CD1c-positive myeloid dendritic cell (primary cell): ENCODE results near the gene TMEM123.

Experiments used
- DNase-seq: peaks from one replicate; pipeline ENCODE4 v3.0.0-alpha.2; 2016; ENCODE audit errors: extremely low spot score

TMEM123 gene

DNA sequence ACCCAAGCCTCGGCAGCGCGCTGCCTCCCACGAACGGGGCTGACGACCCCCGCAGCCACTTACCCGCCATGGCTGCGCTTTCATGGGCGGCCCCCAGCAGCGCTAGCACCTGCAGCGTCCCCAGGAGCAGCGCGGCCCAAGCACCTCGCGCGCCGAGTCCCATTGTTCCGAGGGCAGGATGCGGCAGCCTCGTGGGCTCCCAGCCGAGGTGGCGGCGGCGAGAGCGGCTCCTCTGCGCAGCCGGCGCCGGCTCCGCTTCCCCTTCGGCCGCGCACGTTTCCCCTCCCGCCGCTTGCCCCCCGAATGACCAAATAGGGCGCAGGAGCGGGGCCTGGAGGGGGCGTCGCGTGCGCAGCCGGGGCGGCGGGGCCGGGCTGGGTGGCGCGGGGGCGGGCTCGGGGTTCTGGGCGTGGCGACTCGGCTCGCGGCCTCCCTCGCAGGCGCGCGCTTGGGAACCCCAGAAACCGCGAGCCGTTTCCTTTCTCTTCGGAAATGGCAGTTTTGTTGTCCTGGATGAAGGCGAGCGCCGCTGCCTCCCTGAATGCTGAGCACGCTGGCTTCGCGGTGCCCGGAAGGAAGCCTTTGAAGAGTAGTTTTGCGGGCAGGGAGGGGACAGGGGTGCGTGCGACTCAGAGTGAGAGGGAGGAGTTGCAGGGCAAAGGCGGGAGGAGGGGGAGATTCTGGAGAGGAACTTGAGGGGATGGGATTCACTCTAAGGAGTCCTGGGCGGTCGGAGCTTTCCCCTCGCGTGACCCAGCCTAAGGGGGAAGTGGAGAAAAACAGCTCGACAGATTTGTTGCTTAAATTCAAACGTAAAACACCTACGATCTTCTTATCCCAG lies at the start of gene TMEM123:
Gene TMEM123 (minus strand): TSS at position 305 of the 841 bp plus-strand sequence. CDS start 142 bp downstream, at position 163.
- DNase-seq: peak; percentile 96

- DNase-seq: no peak
Observed at GRCh38 chr11:102500829-102501228, 48.3 kb upstream of the TMEM123 start.

DNA sequence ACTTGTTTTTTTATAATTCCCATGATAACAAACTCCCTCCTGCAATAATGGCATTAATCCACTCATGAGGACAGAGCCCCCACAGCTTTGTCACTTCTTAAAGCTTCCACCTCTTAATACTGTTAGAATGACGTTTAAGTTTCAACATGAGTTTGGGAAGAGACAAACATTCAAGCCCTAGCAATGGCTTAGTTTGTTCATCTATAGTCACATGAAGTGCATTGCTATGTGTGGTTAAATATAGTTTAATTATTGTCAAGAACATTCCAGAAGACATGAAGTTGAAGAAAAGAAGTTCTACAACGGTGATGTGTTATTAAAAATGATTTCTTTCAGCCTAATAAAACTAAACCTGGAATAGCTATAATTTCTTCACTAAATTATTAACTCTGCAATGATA lies 47.4 kb upstream of the TMEM123 start:
- DNase-seq: no peak

GRCh38 chr11:102499151-102499550 lies 46.6 kb upstream of the TMEM123 start:
- no peak for DNase-seq

DNA sequence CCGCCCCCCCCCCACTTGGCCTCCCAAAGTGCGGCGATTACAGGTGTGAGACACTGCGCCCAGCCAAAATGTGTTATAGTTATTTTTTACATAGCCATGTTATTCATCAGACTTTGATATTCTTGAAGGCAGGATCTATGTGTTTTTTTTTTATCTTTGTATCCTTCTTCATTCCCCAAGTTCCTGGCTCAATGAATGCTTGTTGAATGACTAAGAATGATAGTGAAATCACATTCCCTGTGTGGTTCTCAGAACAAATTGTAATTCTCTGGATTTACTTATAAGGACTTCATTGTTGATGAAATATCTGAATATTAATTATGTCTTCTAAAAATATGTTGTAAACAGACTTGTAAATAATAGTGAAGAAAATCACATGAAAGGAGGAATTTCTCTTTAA lies 44.5 kb upstream of the TMEM123 start:
- DNase-seq: no peak

DNA sequence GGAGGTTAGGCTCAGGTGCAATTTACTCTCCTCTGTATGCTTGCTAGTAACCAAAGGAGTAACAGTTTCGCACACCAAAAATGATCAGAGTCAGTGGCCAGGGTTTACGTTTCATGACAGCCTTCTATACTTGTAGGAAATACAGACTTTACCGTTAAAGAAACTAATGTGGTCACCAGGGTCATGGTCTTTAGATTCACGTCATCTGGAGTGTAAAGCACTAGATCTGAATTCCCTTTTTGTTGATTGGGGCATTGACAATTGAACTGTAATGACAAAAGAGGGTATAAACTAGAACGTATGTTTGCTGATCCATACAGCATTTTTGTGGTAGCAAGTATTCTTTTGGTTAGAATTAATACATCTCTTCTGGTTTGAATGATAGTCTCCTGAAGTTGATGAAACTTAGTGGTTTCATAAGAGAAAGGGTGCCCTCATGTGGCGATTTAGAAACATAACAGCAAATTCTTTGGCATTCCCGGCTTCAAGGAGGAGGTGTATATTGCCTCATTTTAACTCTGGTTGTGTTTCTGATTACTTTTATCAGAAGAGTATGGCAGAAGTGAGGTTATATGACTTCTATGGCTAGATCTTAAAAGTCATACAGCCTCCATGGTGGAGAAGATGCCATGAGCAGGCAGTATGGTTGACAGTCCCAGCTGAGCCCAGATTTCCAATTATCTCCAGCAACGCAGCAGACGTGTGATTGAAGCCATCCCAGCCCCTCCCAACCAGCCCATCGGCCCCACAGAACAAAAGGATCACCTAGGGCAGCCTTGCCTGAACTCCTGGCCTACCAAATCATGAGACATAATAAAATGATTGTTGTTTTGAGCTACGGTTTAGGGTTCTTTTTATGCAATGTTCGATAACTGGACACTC lies 42.8 kb upstream of the TMEM123 start:
- DNase-seq: peak; percentile 87

DNA sequence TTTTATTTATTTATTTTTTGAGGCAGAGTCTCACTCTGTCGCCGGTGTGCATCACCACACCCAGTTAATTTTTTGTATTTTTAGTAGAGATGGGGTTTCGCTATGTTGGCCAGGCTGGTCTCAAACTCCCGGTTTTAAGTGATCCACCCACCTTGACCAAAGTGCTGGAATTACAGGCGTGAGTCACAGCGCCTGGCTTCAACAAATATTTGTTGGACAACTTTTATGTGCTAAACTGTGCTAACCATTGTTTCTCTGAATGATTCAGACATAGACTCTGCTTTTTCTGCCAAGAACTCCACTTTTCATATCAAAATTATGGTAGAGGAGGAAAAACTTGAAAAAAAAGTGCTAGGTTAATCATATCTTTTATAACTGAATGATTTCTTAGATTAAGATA lies 41.7 kb upstream of the TMEM123 start:
- DNase-seq: no peak

DNA sequence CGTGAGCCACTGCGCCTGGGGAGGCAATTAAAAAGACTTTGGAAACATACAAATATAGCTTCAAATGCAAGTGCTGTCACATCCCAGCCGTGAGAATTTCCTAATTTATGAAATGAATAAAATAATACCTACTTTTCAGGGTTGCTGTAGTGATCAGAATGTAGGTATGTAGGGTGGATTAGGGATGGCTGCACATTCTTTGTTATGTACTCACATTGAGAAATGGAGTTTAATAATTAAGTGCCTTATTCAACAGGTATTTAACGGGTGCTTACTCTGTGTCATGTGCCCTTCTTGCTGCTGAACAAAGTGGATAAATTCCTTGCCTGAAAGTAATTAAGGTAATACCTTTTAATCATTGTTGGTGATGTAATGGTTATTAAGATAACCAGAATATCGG lies 41.0 kb upstream of the TMEM123 start:
- DNase-seq: no peak

DNA sequence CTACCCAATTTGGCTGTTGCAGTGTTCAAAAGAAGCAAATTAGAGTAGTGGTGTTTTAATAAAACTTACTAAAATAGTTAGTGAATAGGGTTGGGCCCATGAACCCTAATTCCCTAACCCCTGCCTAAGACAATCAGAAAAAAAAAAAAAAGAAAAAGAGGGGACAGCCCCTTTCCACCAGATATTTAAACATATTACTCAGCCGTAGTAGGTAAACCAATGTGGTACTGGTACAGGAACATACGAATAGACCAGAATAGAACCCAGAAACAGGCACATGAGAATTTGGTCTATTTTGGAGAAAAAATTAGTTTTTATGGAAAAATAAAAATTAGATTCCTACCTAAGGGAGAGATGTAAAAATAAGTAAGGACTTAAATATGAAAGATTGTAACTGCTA lies 39.4 kb upstream of the TMEM123 start:
- no peak for DNase-seq

GRCh38 chr11:102489186-102490145 lies 36.9 kb upstream of the TMEM123 start:
- peak; percentile 50 for DNase-seq

DNA sequence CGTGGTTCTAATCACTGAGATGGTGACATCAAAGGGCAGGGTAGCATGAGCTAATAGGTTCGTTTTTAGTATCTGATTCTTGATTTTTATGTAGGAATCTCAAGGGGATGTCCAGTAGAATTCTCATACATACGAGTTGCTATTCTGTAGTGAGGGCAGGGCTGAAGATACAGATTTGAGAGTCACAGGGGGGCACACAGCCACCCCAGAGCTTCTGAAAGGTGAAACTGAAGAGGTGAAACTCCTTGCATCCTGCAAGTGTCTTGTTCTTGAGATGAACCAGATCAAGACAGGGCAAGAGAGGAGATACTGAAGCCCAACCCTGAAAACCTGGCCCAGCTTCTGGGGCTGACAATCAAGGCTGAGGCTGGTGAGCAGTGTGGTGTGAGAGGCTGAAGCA lies 35.6 kb upstream of the TMEM123 start:
- no peak for DNase-seq

DNA sequence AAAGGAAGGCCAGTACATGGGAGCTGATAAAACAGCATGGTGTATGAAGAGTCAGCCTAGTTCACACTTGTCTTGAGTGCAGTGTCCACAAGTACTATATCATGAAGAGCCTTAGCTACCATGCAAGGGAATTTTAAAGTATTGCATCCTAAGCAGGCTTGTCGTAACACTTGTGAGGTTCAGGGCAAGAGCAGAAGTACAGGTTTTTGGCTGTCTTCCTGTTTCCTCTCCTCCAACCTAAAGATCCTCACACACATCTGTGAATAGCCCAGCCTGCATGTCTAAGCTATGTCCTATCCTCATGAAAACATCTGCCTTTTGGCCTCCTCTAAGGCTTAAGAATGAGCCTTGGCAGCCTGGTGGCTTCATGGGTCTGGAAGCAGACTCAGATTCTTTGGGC lies 34.6 kb upstream of the TMEM123 start:
- DNase-seq: no peak

DNA sequence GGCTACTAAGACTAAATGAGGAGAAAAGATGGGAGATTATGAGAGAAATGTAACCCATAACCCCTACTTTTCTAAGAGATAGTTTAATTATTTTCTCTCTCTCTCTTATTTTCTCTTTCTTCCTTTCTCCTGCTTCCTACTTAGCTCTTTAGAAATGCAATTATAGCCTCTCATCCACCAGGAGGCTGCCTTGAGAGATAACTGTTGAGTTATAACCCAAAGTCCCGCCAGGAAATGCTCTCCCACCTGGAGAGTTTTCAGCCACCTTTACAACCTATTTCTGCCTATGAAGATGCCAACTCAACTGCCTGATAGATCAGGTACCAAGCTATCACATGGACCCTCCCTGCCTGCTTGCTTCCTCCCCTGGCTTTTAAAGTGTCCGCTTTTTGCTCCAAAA lies 34.0 kb upstream of the TMEM123 start:
- DNase-seq: no peak

- no peak for DNase-seq
Observed at GRCh38 chr11:102485095-102485722, 32.6 kb upstream of the TMEM123 start.

DNA sequence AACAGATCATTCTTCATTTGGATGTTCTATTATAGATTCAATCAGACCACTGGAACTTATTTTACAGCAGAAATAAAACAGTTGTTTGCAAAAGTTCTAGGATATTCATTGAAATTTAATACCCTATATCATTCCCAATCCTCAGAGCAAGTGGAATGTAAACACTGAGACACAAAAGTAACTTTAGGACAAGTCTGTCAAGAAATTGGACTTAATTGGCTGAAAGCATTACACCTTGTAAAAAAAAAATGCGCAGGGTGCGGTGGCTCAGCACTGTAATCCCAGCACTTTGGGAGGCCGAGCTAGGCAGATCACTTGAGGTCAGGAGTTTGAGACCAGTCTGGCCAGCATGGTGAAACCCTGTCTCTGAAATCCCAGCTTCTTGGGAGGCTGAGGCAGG lies 29.9 kb upstream of the TMEM123 start:
- no peak for DNase-seq

DNA sequence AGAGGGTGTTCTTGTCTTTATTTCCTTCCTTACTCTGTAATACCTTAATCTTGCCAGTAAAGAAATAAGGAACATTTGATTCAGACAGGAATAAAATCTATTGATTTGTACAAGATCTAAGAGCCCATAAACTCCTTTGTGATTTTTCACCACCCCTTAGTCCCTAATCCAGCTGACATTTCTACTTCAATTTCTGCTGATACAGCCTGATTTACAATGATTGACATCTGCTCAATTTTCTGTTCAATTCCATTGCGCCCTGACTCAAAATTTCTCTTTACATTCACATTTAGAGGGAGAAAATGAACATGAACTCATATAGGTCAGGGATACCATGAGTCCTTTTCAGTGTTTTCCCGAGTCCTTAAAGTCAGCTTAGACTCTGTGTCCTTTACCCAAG lies 27.2 kb upstream of the TMEM123 start:
- DNase-seq: no peak

- peak; percentile 53 for DNase-seq
Observed at GRCh38 chr11:102478673-102479299, 26.2 kb upstream of the TMEM123 start.

DNA sequence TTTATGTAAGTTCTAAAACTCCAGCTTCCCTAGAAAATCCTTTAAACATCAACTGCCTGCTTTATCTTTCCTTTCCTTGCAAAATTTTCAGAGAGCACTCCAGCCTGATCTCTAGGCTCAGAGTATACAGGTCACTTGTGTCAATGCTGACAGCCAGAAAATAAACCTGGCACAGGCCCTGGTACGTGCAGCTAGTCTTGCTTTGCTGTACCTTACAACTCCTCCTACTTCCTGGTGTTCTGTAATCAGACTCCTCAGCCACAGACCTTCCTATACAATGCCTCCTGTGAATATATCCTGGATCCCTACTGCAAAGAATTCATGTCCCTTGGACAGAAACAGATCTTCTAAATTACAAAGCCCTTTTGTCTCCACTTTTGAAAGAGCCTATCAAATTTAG lies 24.2 kb upstream of the TMEM123 start:
- DNase-seq: no peak

DNA sequence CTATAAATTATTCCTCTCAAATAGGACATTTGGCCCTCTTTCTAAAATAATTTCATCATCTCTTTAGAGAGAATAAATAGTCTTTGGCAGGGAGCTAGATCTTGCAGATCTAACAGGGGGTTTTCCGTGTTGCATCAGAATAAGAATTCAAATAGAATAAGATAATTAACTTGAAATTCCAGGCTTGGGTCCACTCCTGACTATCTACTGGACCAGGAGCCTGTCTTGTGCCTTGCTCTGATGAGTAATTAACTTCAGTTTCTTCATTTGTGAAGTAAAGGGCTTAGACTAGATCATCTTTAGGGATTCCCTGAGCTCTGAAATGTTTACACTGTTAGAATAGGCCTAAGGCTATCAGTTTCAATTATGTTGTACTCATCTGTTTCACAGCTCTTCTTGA lies 23.5 kb upstream of the TMEM123 start:
- DNase-seq: no peak

GRCh38 chr11:102473543-102473942 lies 21.0 kb upstream of the TMEM123 start:
- no peak for DNase-seq

DNA sequence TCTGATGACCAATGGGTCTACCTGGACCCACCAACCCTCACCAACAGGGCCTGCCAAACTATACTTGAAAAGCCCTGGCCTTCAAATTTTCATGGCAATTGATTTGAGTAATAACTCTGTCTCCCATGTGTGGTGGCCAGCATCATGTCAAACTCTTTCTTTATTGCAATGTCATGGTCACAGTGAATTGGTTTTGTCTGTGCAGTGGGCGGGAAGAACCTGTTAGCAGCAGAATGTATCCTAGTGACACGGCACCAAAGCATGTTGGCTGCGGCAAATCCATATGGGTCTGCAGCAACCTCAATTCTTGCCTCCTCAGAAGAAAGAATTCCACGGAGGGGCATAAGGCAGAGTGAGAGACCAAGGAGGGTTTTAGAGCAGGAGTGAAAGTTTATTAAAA lies 19.6 kb upstream of the TMEM123 start:
- no peak for DNase-seq
